GM21619 (cell line): ENCODE measurements around the gene GRIN2B.

Source experiments
- ATAC-seq: cut with Tn5 transposase; IDR thresholded peaks from one replicate; pipeline ENCODE4 v1.9.1; 2021; ENCODE audit not compliant: unreplicated experiment

Gene GRIN2B

DNA sequence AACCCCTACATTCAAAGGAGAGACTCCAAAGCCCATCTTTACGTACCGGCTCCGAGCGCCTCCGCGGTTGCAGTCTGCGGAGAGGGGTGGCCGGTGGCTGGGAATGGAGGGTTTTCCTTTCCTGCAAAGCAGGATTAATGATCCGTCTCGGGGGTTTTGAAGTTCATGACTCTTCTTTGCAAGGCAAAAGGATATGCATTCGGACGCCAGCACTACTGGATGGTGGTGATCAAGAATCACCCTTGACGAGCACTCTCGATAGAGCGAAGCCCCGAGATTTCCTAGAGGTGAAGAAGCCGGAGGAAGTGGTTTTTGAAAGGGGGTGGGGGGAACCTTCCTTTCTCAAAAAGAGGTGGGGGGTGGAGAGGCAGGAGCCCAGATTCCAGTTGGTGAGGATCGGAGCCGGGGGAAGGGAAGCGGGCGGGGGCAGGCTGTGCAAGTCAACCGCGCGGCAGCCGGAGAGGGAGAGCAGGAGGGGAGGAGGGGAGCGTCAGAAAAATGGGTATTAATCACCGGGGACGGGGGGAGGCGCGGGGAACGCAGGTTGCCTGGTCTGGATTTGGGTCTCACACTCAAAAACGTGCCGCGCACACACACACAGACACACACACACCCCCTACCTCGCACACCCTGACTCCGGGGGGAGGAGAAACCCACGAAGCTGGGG lies at the start of gene GRIN2B:
GRIN2B (minus strand) TSS at position 307 of the 667 bp plus-strand sequence. CDS start 115,394 bp downstream, outside the sequence.
- ATAC-seq, result no peak

- ATAC-seq, result no peak
Measured at GRCh38 chr12:14026537-14026936, 45.1 kb upstream of the GRIN2B start.

- ATAC-seq, result no peak
Measured at GRCh38 chr12:14024591-14024990, 43.2 kb upstream of the GRIN2B start.

- no peak for ATAC-seq
Measured at GRCh38 chr12:14018080-14018479, 36.7 kb upstream of the GRIN2B start.

DNA sequence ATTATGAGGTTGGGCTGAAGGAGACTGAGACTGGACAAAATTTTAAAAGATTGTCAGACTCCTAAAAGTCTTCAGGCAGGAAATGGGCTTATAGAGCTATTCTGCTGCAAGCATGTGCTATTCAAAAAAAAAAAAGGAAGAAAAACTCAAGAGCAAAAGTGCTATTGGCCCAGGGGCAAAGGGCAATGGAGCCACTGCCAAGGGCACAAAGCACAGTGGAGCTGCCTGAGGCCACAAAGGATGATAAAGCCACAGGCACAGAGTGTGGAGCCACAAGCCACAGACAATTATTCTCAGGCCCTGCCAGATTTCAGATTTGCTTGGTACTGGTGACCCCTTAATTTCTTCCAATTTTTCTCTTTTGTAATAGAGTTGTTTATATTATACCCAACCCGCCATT lies 29.6 kb upstream of the GRIN2B start:
- no peak for ATAC-seq

GRCh38 chr12:14007639-14008038 lies 26.2 kb upstream of the GRIN2B start:
- no peak for ATAC-seq

DNA sequence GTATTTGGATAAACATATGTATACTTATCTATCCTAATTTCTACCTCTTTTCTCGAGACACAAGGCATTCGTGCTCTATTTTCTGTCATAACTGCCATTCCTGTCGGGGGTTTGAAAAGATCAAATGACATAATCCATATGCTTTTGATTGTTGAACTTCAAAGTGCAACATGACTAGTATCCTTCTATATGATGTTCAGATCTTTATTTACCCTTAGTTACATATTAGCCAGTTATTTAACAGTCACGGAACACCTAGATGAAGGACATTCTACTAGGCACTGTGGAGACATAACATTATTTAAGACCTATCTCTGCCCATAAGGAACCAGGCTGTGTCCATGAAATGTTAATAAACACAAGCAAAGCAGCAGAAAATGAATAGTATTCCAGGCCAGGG lies 11.2 kb upstream of the GRIN2B start:
- no peak for ATAC-seq

DNA sequence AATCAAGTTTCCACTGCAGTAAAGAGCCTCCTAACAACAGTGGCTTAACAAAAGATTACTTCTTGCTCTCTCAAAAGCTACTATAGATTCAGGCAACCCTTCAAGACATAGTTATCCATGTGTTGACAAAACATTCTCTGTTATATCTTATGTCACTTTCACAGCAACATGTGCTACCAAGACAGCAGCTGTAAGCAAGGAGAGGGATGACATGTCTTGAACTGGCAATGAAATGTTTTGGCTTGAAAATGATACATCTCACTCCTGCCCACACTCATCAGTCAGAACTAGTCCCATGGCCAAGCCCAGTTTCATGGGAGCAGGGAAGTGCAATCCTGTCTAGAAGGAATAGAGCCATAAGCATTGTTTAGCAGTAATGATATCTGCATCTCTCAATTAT lies 10.7 kb upstream of the GRIN2B start:
- ATAC-seq, result no peak

- ATAC-seq, result no peak
Measured at GRCh38 chr12:13986031-13986430, 4.6 kb upstream of the GRIN2B start.

- no peak for ATAC-seq
Measured at GRCh38 chr12:13981990-13982389, 588 bp upstream of the GRIN2B start.

GRCh38 chr12:13980538-13981295 lies 685 bp downstream of the GRIN2B start:
- ATAC-seq, result no peak

DNA sequence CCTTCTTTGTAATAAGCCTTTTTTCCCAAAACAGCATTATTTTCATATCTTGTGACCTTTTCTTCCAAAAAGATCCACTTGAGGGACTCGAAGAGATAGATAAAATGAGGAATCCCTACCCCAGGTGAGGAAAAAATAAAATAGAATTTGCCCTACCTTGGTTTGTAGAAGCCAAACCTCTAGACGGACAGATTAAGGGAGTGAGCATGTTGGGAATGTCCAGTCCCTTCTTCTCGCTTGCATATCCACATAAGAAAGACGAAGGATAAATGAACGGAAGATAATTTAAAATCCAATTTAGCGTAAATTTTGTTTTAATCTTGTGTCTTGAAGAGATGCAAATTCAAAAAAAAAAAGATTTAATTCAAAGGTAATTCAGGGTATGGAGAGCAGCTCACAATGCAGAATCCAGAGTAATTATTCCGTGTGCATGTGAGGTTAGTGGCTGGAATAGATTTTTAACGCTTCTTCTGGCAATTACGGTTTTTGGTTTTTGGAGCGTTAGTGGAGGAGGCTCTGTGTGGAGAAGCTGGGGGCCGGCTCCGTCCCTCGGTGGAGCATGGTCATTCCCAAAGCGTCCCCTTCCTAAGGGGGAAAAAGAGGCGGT lies 1.5 kb downstream of the GRIN2B start:
- ATAC-seq, result no peak

DNA sequence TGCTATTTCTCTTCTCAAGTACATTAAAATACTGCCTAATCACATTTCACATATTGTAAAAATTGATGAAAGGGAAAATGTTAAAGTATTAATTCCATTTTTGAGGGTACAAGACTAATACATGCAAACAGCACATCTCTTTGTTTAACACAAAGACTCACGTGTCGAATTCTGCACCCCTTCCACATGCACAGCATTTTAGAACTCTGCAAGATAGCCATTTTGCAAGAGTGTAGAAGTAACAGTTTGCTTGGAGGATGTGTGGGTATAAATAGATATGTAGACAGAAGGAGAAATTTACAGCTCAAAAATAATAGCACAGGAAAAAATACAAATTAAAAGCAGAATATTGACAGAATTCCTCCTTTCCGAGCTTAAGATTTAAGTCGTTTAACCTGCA lies 2.5 kb downstream of the GRIN2B start:
- ATAC-seq, result no peak

DNA sequence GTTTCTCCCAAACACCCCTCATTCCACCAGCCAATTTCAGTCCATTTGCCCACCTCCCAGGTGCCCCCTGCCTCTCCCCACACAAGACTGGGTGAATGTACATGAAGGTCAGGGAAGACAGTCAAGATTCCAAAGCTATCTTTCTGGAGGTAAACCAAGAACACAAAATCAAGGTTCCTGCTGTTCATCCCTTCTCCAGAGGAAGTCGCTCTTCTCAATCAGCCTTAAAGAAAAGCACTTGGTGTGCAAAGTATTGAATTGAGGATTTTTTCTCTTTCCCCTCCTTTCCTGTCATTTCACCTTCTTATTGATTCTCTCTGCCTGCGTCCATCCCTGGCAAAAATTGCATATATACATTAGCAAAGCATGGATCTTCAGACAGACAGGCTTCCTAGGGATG lies 4.5 kb downstream of the GRIN2B start:
- ATAC-seq, result no peak

DNA sequence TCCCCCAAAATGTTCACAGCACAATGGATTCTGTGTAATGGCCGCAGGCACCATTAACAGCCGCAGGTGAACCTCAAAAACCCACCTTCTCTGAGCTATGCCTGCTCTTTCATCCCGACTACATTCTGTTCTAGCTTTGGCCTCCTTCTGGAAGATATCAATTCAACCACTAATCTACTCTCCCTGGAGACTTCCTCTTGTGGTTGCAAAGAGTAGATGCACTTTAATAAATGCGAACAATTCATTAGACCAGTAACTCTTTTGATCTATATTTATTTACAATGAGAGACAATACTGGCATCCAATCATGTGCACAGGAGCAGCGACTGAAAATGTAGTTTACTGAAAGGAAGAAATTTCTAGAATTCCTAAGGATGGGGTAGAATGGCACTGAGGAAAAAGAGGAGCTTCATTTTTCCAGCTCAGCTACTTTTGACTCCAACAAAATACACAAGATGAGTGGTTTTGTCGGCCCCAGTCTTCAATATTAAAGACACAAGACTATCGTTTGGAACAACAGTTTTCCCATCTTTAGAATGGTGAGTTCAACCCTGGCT lies 5.3 kb downstream of the GRIN2B start:
- no peak for ATAC-seq

- no peak for ATAC-seq
Measured at GRCh38 chr12:13973996-13974395, 7.4 kb downstream of the GRIN2B start.

GRCh38 chr12:13970803-13971202 lies 10.6 kb downstream of the GRIN2B start:
- ATAC-seq, result no peak

- no peak for ATAC-seq
Measured at GRCh38 chr12:13968281-13968680, 13.1 kb downstream of the GRIN2B start.

DNA sequence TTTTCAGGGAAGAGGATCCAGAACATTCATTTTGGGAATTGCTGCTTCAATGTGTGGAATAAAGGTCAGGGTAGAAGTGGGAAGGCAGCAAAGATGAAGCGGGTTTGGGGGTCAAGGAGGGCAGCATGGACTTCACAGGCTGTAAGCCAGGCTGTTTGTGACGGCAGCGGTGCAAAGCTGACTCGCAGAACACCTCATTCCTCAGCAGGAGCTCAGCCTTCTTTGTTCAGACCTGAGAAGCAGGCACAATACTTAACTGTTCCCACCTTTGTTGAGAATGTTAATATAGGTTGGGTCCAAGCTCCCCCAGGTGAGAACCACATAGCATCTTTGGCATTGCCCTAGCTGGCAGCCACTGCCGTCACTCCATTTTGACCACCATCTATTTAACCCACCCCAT lies 16.7 kb downstream of the GRIN2B start:
- no peak for ATAC-seq

DNA sequence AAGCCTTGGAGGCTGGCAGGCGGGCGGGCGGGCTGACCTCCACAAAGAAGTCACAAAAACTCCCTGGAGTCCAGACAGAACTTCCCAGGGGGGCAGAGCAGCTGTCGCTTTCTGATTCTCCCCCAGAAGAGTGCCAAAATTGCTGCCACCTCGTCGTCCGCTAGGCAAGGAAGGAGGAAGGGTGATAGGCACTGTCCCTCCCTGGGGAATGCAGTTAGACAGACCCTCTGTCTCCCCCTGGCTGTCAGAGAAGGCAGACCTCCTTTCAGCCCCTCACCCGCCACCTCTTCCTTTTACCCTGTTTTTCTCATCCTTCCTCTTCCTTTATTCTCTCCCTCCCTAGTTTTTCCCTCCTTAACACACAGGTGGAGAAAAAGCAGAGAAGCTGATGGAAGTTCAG lies 18.7 kb downstream of the GRIN2B start:
- no peak for ATAC-seq

DNA sequence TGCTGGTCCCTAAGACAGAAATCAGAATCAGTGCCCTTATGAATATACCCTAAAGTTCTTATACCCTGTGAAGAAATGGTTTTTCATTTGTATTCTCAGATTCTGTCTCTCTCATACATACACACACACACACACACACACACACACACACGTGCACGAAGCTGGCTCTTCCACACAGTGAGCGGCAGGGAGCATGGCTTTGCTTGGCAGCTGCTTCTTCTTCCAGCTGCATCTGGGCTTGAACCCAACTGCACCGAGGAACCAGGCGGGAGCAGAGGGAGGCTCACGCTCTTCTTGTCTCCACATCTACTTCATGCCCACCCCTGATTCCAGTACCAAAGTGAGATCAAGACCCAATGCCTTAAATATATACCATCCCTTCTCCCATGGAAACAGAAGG lies 19.4 kb downstream of the GRIN2B start:
- ATAC-seq, result no peak

GRCh38 chr12:13959131-13959723 lies 22.2 kb downstream of the GRIN2B start:
- ATAC-seq, result no peak
